Panc1 (cell line): ENCODE measurements around the gene NYAP2. TPM values are rescaled to one million over a fixed set of nuclear protein-coding genes. Genes with fewer than 3 reads are reported as not detected.

ENCODE experiments used
- ATAC-seq: fragments of 200-7000 bp; cut with Tn5 transposase; 2 replicates; pipeline ENCODE4 v1.9.1; 2020; ENCODE audit warnings: mild to moderate bottlenecking, moderate library complexity
- BruUV-seq: library from RNA; stranded (reverse); fragments of 400-500 nt; replicated peaks from 2 replicates; lab custom pipeline; 2021; lab: Mats Ljungman, UMichigan
- CTCF ChIA-PET: fragments of 300-600 bp; sonication (Branson Sonifier 250); formaldehyde crosslinking; loops from one replicate; lab custom pipeline; 2022; ENCODE audit warnings: antibody characterized with exemption; lab: Charles Lee
- POLR2A ChIA-PET: fragments of 300-600 bp; sonication (Branson Sonifier 250); formaldehyde crosslinking; loops from one replicate; lab custom pipeline; 2022; ENCODE audit warnings: antibody characterized with exemption; lab: Charles Lee
- DNase-seq: peaks from one replicate; pipeline ENCODE4 v3.0.0-alpha.2; 2010; ENCODE audit warnings: low read depth, low spot score
- H3K27ac ChIP-seq: 2 replicates; pipeline ENCODE4 v1.5.1; 2011; ENCODE audit warnings: mild to moderate bottlenecking, low read length, inconsistent platforms
- H3K27me3 ChIP-seq: fragments of 200-500 bp; sonication (Bioruptor generic); 2 replicates; pipeline ENCODE4 v1.6.0; 2014; ENCODE audit warnings: low read length, inconsistent platforms; ENCODE audit not compliant: control insufficient read depth, insufficient read depth
- H3K36me3 ChIP-seq: fragments of 200-500 bp; sonication (Bioruptor generic); 2 replicates; pipeline ENCODE4 v1.5.1; 2014; ENCODE audit warnings: inconsistent platforms, mild to moderate bottlenecking, low read length, moderate library complexity; ENCODE audit not compliant: control insufficient read depth, insufficient read depth
- H3K4me1 ChIP-seq: 2 replicates; pipeline ENCODE4 v1.5.1; 2011; ENCODE audit warnings: inconsistent platforms, mild to moderate bottlenecking, low read length, moderate library complexity; ENCODE audit not compliant: control insufficient read depth, insufficient read depth
- H3K4me3 ChIP-seq, 2 experiments: 2 replicates each; pipeline ENCODE4 v1.5.1; 2011 to 2012; ENCODE audit warnings: low read depth in 2 of 2, low read length in 2 of 2, mild to moderate bottlenecking in 2 of 2, inconsistent platforms in 1 of 2, moderate library complexity in 1 of 2
- H3K9me3 ChIP-seq: fragments of 200-500 bp; sonication (Bioruptor generic); 2 replicates; pipeline ENCODE4 v1.5.1; 2014; ENCODE audit warnings: low read depth, mild to moderate bottlenecking, inconsistent platforms, low read length, moderate library complexity; ENCODE audit not compliant: control insufficient read depth, insufficient read depth
- POLR2AphosphoS5 ChIP-seq: IDR thresholded peaks from 2 replicates; pipeline ENCODE4 v1.6.1; 2012; ENCODE audit warnings: mild to moderate bottlenecking, low read depth, low read length, moderate library complexity
- SIN3A ChIP-seq: IDR thresholded peaks from 2 replicates; pipeline ENCODE4 v1.6.1; 2012; ENCODE audit warnings: low read depth, mild to moderate bottlenecking, low read length, moderate library complexity, borderline replicate concordance; ENCODE audit not compliant: insufficient read depth
- TCF7L2 ChIP-seq: IDR thresholded peaks from 2 replicates; pipeline ENCODE4 v1.6.1; 2011; ENCODE audit warnings: mild to moderate bottlenecking, low read depth, low read length, inconsistent platforms
- in situ Hi-C: cut with HindIII; loops from 2 replicates; pipeline ENCODE4 v1.10.0; 2016; ENCODE audit warnings: low sequenced_read_pairs, low pct_unique_long_range_greater_than_20kb
- intact Hi-C: fragments of 100-400 bp; cut with micrococcal nuclease; formaldehyde crosslinking; loops from one replicate; pipeline ENCODE4 v1.10.0; 2022; ENCODE audit not compliant: unreplicated experiment
- total RNA-seq: library from RNA; stranded (reverse); gene quantifications from one replicate; pipeline ENCODE4 v1.2.1, GENCODE V29; 2021; ENCODE audit not compliant: unreplicated experiment
- TF ChIP-seq, protein P1 (sequence below): fragments of 450-650 bp; IDR thresholded peaks from 2 replicates; pipeline ENCODE4 v1.5.1; 2017; ENCODE audit warnings: mild to moderate bottlenecking
- TF ChIP-seq, protein P2 (sequence below), 2 experiments: IDR thresholded peaks; 2 replicates each; pipeline ENCODE4 v1.6.1; 2011 to 2012; ENCODE audit warnings: low read depth in 2 of 2, control low read depth in 1 of 2, low read length in 1 of 2, mild to moderate bottlenecking in 1 of 2, moderate library complexity in 1 of 2; ENCODE audit not compliant: insufficient read depth in 1 of 2

Gene NYAP2
- total RNA-seq, 1 experiment from 2014 or later = not detected

DNA sequence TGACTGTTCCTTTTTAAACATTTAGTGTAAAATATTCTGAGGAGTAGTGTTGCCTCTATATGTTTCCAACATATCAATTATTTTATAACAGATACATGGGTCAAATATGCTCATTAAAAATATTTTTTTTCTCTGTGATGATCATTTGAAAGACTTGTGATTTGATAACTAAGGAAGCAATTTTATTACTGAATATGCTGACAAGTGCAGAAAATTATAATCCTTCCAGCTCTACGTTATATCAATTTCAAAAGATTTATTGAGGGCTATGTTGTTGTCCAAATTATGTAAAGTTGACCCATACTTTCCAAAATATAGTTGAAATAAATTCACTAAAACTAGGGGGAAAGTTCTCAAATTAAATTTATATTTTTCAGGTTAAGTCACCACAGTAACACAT is 290.6 kb downstream of the NYAP2 start:
- in situ Hi-C loops = no loop called here
- Histone ChIP-seq H3K9me3 (no peaks in the 10 kb centered on the region), H3K27me3 (no peaks in the 10 kb centered on the region), H3K4me1 (no peaks in the 10 kb centered on the region), H3K4me3 (no peak overlapping the region), H3K36me3 (no peaks in the 10 kb centered on the region), H3K27ac (no peak overlapping the region)
- TF ChIP-seq POLR2AphosphoS5 = no peak
- no peak for TF ChIP-seq SIN3A
- no peak for TF ChIP-seq TCF7L2
- TF ChIP-seq, protein P1, sequence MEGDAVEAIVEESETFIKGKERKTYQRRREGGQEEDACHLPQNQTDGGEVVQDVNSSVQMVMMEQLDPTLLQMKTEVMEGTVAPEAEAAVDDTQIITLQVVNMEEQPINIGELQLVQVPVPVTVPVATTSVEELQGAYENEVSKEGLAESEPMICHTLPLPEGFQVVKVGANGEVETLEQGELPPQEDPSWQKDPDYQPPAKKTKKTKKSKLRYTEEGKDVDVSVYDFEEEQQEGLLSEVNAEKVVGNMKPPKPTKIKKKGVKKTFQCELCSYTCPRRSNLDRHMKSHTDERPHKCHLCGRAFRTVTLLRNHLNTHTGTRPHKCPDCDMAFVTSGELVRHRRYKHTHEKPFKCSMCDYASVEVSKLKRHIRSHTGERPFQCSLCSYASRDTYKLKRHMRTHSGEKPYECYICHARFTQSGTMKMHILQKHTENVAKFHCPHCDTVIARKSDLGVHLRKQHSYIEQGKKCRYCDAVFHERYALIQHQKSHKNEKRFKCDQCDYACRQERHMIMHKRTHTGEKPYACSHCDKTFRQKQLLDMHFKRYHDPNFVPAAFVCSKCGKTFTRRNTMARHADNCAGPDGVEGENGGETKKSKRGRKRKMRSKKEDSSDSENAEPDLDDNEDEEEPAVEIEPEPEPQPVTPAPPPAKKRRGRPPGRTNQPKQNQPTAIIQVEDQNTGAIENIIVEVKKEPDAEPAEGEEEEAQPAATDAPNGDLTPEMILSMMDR = no peak
- TF ChIP-seq, protein P2, sequence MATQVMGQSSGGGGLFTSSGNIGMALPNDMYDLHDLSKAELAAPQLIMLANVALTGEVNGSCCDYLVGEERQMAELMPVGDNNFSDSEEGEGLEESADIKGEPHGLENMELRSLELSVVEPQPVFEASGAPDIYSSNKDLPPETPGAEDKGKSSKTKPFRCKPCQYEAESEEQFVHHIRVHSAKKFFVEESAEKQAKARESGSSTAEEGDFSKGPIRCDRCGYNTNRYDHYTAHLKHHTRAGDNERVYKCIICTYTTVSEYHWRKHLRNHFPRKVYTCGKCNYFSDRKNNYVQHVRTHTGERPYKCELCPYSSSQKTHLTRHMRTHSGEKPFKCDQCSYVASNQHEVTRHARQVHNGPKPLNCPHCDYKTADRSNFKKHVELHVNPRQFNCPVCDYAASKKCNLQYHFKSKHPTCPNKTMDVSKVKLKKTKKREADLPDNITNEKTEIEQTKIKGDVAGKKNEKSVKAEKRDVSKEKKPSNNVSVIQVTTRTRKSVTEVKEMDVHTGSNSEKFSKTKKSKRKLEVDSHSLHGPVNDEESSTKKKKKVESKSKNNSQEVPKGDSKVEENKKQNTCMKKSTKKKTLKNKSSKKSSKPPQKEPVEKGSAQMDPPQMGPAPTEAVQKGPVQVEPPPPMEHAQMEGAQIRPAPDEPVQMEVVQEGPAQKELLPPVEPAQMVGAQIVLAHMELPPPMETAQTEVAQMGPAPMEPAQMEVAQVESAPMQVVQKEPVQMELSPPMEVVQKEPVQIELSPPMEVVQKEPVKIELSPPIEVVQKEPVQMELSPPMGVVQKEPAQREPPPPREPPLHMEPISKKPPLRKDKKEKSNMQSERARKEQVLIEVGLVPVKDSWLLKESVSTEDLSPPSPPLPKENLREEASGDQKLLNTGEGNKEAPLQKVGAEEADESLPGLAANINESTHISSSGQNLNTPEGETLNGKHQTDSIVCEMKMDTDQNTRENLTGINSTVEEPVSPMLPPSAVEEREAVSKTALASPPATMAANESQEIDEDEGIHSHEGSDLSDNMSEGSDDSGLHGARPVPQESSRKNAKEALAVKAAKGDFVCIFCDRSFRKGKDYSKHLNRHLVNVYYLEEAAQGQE (IDR thresholded peaks at IDR 0.05; ENCODE audit: insufficient read depth in 1 of 2, low read depth in 2 of 2, low read length in 1 of 2) = no peak
- no peak for DNase-seq
- POLR2A ChIA-PET = no interaction called here
- CTCF ChIA-PET = no interaction called here
- no peak for ATAC-seq
- intact Hi-C loops = no loop called here
- BruUV-seq = no TSS peak

DNA sequence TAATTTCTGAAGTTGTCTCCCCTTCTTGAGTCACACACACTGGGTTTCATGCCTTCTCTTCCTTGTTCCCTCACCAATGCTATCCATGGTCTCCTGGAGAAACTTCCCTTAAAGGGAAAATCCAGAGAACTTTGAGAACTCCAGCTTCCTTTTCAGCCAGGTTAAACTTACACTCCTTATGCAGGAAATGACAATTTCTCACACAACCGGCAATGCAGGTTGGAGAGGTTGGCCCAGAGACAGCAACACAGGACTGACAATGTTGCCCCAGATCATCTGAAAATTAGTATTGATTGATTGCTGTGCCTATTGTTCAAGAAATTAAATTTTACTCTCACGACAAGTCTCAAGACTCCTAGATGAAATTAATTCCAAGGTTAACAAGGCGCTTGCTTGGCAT is 292.2 kb downstream of the NYAP2 start:
- no peaks in the 10 kb centered on the region for H3K4me1 ChIP-seq
- BruUV-seq = no TSS peak
- POLR2A ChIA-PET = no interaction called here
- no peak overlapping the region for H3K27ac ChIP-seq
- H3K36me3 ChIP-seq = no peaks in the 10 kb centered on the region
- ATAC-seq (no peak), DNase-seq (no peak)
- no peak overlapping the region for H3K4me3 ChIP-seq
- TF ChIP-seq, protein P2 (IDR thresholded peaks at IDR 0.05; ENCODE audit: insufficient read depth in 1 of 2, low read depth in 2 of 2, low read length in 1 of 2) = no peak
- TF ChIP-seq POLR2AphosphoS5 = no peak
- TF ChIP-seq TCF7L2 = no peak
- TF ChIP-seq, protein P1 = no peak
- no peak for TF ChIP-seq SIN3A
- CTCF ChIA-PET = no interaction called here
- H3K27me3 ChIP-seq = no peaks in the 10 kb centered on the region
- intact Hi-C loops (no loop called here), in situ Hi-C loops (no loop called here)
- no peaks in the 10 kb centered on the region for H3K9me3 ChIP-seq
